ENCODE results near the gene FRMPD2.
A peak's percentile ranks its signal among the peaks of the same experiment; 100 is the strongest.
"Not testable (repeated sequence)": the region's sequence is repeated elsewhere in the genome, so short reads cannot be mapped to it uniquely, and the experiment has no call there.

Gene FRMPD2

DNA sequence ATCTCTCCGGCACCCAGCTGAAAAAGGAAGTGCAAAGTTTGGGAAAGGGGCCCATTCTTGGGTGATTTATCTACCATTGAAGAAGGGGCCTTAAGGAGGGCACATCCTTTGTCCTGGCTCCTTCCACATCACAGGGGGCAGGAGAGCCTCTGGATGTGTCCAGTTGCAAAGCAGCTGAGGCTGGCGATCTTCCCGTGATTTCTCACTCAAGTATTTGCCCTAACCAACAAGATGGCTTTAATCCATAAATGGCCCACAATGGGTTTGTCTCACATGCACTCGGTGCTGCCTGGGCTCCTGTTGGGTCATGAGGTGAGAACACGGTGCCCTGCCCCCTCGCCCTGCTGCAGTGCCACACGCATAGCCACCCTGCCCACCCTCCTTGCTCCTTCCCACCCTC is 14.2 kb upstream of the FRMPD2 start:
- H3K4me1 ChIP-seq (ENCODE audit: control insufficient read depth, insufficient read depth, low read length, poor library complexity, severe bottlenecking) = no peaks in the 10 kb centered on the region
- WGBS, 2 experiments (ENCODE audit: insufficient coverage in 2 of 2) = 92 to 100% methylated on average over 2 to 6 of the region's 7 CpGs
- H3K27ac ChIP-seq (ENCODE audit: low read depth, low read length, severe bottlenecking) = no peak overlapping the region
- H3K9me3 ChIP-seq (ENCODE audit: control insufficient read depth, low read length) = peaks cover 7% of the 10 kb centered on the region
- no peak overlapping the region for H3K4me3 ChIP-seq (ENCODE audit: extremely low read depth, insufficient read depth, low read length, poor library complexity, severe bottlenecking)
- H3K36me3 ChIP-seq (ENCODE audit: control insufficient read depth, insufficient read depth, low read length) = no peaks in the 10 kb centered on the region

DNA sequence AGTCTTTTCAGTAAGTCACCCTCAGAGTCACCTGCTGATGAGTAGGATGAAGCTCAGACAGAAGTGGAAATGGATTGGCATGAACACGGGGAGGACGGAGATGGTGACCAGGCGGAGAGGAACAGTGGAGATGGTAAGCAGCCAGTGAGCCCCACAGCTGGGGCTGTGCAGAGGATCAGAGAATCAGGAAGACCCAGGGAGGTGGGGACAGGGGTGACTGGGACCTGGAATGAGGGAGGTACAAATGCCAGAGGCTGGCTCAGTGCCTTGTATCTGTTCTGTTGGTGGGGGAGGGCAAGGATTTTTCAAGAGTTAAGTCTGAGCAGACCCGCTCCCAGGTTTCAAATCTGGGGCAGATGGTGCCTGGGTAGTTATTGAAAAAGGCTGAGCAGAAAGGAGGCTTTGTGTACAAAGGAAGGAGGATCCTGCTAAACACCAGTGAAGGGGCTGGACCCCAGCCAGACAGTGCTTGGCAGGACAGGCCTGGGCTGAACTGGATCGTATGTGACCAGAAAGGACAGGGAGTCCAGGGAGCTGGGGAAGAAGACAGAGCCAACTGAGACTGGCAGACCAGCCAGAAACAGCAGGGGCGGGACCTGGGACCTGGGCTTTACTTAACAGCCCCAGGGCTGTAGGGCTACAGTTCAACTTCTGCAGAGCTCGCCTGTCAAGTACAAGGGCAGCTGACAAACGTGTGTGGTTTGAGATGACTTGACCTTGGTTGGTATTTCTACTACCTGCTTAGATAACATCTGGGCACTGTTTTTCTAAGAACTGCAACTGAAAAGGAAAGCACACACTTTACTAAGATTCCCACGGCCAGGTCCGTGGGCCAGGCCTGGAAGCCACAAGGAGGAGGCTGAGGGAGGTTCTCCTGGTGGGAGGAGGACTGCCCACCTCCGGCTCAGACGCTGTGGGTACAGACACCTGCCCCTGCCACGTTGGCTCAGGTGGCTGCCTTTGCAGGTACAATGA is 13.2 kb upstream of the FRMPD2 start:
- WGBS, 2 experiments (ENCODE audit: insufficient coverage in 2 of 2) = 92 to 93% methylated on average over 11 of the region's 13 CpGs

DNA sequence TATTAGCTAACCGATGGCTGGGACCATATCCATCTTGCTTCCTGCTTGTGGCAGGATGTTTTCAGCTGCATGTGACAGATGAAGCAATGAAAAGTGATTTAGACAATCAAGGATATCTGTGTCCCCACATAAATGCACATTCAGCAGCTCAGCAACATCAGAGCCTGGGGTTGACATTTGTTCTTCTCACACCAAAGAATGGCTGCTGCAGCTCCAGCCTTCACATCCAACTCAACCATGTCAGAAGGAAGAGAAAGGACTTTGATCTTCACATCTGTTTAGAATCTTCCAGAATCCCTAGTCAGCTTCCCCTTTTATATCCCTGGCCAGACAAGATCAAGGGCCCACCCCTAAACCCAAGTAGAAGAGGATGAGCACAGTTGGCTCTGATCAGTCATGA is 11.9 kb upstream of the FRMPD2 start:
- Histone ChIP-seq H3K4me1 (ENCODE audit: control insufficient read depth, insufficient read depth, low read length, poor library complexity, severe bottlenecking) (no peaks in the 10 kb centered on the region), H3K27ac (ENCODE audit: low read depth, low read length, severe bottlenecking) (no peak overlapping the region), H3K4me3 (ENCODE audit: extremely low read depth, insufficient read depth, low read length, poor library complexity, severe bottlenecking) (no peak overlapping the region), H3K9me3 (ENCODE audit: control insufficient read depth, low read length) (peaks cover 7% of the 10 kb centered on the region), H3K36me3 (ENCODE audit: control insufficient read depth, insufficient read depth, low read length) (no peaks in the 10 kb centered on the region)
- WGBS, 2 experiments (ENCODE audit: insufficient coverage in 2 of 2) = no CpG with 5 or more reads among the region's 1 CpG

More for the DNA sequence above, 13.2 kb upstream of the FRMPD2 start:
- no peaks in the 10 kb centered on the region for H3K4me1 ChIP-seq (ENCODE audit: control insufficient read depth, insufficient read depth, low read length, poor library complexity, severe bottlenecking)
- H3K36me3 ChIP-seq (ENCODE audit: control insufficient read depth, insufficient read depth, low read length) = no peaks in the 10 kb centered on the region
- H3K9me3 ChIP-seq (ENCODE audit: control insufficient read depth, low read length) = peaks cover 7% of the 10 kb centered on the region
- no peak overlapping the region for H3K4me3 ChIP-seq (ENCODE audit: extremely low read depth, insufficient read depth, low read length, poor library complexity, severe bottlenecking)
- no peak overlapping the region for H3K27ac ChIP-seq (ENCODE audit: low read depth, low read length, severe bottlenecking)

DNA sequence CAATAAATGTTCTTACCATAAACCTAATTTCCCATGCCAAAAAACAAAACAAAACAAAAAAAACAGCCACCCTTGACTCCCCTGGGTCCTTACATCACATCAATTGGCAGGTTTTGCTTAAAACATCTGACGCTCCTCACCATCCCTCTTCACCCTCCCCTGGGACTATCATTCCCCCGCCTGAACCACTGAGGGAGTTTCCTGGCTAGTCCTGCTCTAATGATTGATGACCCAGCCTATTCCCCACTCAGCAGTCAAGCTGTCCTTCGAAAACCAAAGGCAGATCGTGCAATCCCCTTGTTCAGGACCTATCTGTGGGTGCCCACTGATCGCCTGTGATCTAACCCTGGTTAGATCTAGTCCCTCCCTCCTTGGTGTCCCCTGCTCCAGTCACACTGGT is 11.2 kb upstream of the FRMPD2 start:
- H3K4me3 ChIP-seq (ENCODE audit: extremely low read depth, insufficient read depth, low read length, poor library complexity, severe bottlenecking) = no peak overlapping the region
- no peaks in the 10 kb centered on the region for H3K4me1 ChIP-seq (ENCODE audit: control insufficient read depth, insufficient read depth, low read length, poor library complexity, severe bottlenecking)
- no peaks in the 10 kb centered on the region for H3K36me3 ChIP-seq (ENCODE audit: control insufficient read depth, insufficient read depth, low read length)
- no peak overlapping the region for H3K27ac ChIP-seq (ENCODE audit: low read depth, low read length, severe bottlenecking)
- 75 to 86% methylated on average over 4 to 5 of the region's 5 CpGs for WGBS, 2 experiments (ENCODE audit: insufficient coverage in 2 of 2)
- peaks cover 7% of the 10 kb centered on the region for H3K9me3 ChIP-seq (ENCODE audit: control insufficient read depth, low read length)

DNA sequence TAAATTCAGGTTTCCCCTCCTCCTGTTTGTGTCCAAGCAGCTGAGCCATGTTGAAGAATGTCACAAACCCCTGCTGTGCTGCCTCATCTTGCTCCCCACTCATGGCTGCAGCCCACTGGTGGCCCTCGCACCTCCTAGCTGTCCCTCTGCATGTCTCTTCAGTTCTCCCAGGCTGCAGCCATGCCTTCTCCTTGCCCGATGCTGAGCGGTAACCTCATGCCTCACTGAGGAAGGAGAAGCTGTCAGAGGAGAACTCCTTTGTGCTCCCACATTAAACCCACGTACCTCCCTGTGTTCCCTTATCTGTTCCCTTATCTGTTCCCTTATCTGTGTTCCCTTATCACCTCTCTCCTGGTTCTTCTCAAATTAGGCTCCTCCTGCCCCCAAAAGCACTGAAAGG is 10.3 kb upstream of the FRMPD2 start:
- Histone ChIP-seq H3K4me3 (ENCODE audit: extremely low read depth, insufficient read depth, low read length, poor library complexity, severe bottlenecking) (no peak overlapping the region), H3K9me3 (ENCODE audit: control insufficient read depth, low read length) (peaks cover 7% of the 10 kb centered on the region), H3K4me1 (ENCODE audit: control insufficient read depth, insufficient read depth, low read length, poor library complexity, severe bottlenecking) (no peaks in the 10 kb centered on the region), H3K36me3 (ENCODE audit: control insufficient read depth, insufficient read depth, low read length) (no peaks in the 10 kb centered on the region), H3K27ac (ENCODE audit: low read depth, low read length, severe bottlenecking) (no peak overlapping the region)
- 43 to 56% methylated on average over 4 of the region's 4 CpGs for WGBS, 2 experiments (ENCODE audit: insufficient coverage in 2 of 2)

DNA sequence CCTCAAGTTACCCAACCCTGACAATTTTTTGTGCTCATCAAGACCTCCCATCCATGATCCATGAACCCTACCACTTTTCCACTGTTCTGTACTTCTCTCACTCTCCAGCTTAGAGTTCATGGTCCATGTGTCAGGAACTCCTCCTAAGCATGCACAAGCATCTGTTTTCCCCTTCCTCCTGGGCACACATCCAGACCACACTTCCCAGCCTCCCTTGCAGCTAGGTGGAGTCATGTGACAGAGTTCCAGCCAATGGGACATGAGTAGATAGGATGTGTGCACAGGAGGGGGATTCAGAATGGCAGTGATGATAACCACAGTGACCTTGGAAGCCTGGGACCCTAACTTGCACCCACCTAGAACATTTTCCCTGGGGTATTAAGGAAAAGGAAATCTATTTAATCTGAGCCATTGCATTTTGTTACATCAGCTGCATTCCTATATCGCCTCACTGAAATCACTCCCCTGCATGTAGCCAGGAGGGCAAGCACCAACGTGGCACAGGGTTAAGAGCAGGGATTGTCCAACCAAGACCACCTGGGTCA is 9.6 kb upstream of the FRMPD2 start:
- H3K4me1 ChIP-seq (ENCODE audit: control insufficient read depth, insufficient read depth, low read length, poor library complexity, severe bottlenecking) = no peaks in the 10 kb centered on the region
- H3K27ac ChIP-seq (ENCODE audit: low read depth, low read length, severe bottlenecking) = no peak overlapping the region
- peaks cover 7% of the 10 kb centered on the region for H3K9me3 ChIP-seq (ENCODE audit: control insufficient read depth, low read length)
- no peaks in the 10 kb centered on the region for H3K36me3 ChIP-seq (ENCODE audit: control insufficient read depth, insufficient read depth, low read length)
- WGBS, 2 experiments (ENCODE audit: insufficient coverage in 2 of 2) = 88% methylated on average over 2 of the region's 2 CpGs
- H3K4me3 ChIP-seq (ENCODE audit: extremely low read depth, insufficient read depth, low read length, poor library complexity, severe bottlenecking) = no peak overlapping the region

DNA sequence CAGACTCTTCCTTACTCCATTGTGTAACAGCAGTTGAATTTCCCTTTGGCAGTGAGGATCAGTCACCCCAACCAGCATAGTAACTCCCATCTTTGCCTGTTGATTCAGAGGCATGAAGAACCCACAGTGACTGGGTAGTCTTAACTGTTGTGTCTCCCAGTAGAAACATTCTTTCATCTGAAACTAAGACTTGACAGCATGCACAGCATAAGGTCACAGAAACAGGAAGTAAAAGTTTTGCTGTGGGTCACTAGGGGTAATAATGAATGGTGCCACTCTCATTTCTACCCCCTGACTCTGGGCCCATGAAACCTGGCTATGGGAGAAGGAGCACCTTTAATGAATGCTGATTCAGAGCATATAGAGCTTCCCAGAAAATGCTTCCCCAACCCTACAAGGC is 8.3 kb upstream of the FRMPD2 start:
- H3K27ac ChIP-seq (ENCODE audit: low read depth, low read length, severe bottlenecking) = no peak overlapping the region
- H3K4me1 ChIP-seq (ENCODE audit: control insufficient read depth, insufficient read depth, low read length, poor library complexity, severe bottlenecking) = no peaks in the 10 kb centered on the region
- no peak overlapping the region for H3K4me3 ChIP-seq (ENCODE audit: extremely low read depth, insufficient read depth, low read length, poor library complexity, severe bottlenecking)
- H3K9me3 ChIP-seq (ENCODE audit: control insufficient read depth, low read length) = peaks cover 7% of the 10 kb centered on the region
- no peaks in the 10 kb centered on the region for H3K36me3 ChIP-seq (ENCODE audit: control insufficient read depth, insufficient read depth, low read length)

DNA sequence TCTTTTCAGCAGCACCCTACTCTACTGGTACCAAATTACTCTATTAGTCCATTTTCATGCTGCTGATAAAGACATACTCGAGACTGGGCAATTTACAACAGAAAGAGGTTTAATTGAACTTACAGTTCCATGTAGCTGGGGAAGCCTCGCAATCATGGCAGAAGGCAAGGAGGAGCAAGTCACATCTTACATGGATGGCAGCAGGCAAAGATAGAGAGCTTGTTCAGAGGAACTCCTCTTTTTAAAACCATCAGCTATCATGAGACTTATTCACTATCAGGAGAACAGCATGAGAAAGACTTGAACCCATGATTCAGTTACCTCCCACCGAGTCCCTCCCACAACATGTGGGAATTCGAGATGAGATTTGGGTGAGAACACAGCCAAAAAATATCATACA is 7.2 kb upstream of the FRMPD2 start:
- H3K4me1 ChIP-seq (ENCODE audit: control insufficient read depth, insufficient read depth, low read length, poor library complexity, severe bottlenecking); H3K36me3 ChIP-seq (ENCODE audit: control insufficient read depth, insufficient read depth, low read length); H3K4me3 ChIP-seq (ENCODE audit: extremely low read depth, insufficient read depth, low read length, poor library complexity, severe bottlenecking); H3K27ac ChIP-seq (ENCODE audit: low read depth, low read length, severe bottlenecking); H3K9me3 ChIP-seq (ENCODE audit: control insufficient read depth, low read length): not testable (repeated sequence)
- 57 to 92% methylated on average over 1 to 2 of the region's 4 CpGs for WGBS, 2 experiments (ENCODE audit: insufficient coverage in 2 of 2)

DNA sequence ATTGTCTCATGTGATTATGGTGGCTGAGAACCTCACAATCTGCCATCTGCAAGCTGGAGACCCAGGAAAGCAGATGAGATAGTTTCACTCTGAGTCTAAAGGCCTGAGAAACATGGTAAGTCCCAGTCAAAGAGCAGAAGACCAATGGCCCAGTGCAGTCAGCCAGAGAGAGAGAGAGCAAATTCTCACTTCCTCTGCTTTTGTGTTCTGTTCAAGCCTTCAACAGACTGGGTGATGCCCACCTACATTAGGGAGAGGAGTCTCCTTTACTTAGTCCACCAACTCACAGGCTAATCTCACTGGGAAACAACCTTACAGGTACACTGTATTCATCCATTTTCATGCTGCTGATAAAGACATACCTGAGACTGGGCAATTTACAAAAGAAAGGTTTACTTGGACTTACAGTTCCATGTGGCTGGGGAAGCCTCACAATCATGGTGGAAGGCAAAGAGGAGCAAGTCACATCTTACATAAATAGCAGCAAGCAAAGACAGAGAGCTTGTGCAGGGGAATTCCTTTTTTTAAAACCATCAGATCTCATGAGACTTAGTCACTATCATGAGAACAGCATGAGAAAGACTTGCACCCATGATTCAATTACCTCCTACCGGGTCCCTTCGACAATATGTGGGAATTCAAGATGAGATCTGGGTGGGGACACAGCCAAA is 4.7 kb upstream of the FRMPD2 start:
- peaks cover 5% of the 10 kb centered on the region for H3K9me3 ChIP-seq (ENCODE audit: control insufficient read depth, low read length)
- H3K36me3 ChIP-seq (ENCODE audit: control insufficient read depth, insufficient read depth, low read length) = no peaks in the 10 kb centered on the region
- no peak overlapping the region for H3K27ac ChIP-seq (ENCODE audit: low read depth, low read length, severe bottlenecking)
- H3K4me3 ChIP-seq (ENCODE audit: extremely low read depth, insufficient read depth, low read length, poor library complexity, severe bottlenecking) = no peak overlapping the region
- no CpG with 5 or more reads among the region's 2 CpGs for WGBS, 2 experiments (ENCODE audit: insufficient coverage in 2 of 2)
- H3K4me1 ChIP-seq (ENCODE audit: control insufficient read depth, insufficient read depth, low read length, poor library complexity, severe bottlenecking) = peaks cover 9% of the 10 kb centered on the region

DNA sequence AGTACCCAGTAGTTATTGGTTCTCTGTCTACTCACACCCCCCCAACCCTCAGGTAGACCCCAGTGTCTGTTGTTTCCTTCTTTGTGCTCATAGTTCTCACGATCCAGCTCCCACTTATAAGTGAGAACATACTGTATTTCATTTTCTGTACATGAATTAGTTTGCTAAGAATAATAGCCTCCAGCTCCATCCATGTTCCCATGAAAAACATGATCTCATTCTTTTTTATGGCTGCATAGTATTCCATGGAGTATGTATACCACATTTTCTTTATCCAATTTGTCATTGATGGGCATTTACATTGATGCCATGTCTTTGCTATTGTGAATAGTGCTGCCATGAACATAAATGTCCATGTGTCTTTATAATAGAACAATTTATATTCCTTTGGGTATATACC is 2.6 kb upstream of the FRMPD2 start:
- H3K27ac ChIP-seq (ENCODE audit: low read depth, low read length, severe bottlenecking) = no peak overlapping the region
- peaks cover 9% of the 10 kb centered on the region for H3K4me1 ChIP-seq (ENCODE audit: control insufficient read depth, insufficient read depth, low read length, poor library complexity, severe bottlenecking)
- H3K36me3 ChIP-seq (ENCODE audit: control insufficient read depth, insufficient read depth, low read length) = no peaks in the 10 kb centered on the region
- no peaks in the 10 kb centered on the region for H3K9me3 ChIP-seq (ENCODE audit: control insufficient read depth, low read length)
- WGBS, 2 experiments (ENCODE audit: insufficient coverage in 2 of 2) = no CpG with 5 or more reads among the region's 1 CpG
- H3K4me3 ChIP-seq (ENCODE audit: extremely low read depth, insufficient read depth, low read length, poor library complexity, severe bottlenecking) = no peak overlapping the region

DNA sequence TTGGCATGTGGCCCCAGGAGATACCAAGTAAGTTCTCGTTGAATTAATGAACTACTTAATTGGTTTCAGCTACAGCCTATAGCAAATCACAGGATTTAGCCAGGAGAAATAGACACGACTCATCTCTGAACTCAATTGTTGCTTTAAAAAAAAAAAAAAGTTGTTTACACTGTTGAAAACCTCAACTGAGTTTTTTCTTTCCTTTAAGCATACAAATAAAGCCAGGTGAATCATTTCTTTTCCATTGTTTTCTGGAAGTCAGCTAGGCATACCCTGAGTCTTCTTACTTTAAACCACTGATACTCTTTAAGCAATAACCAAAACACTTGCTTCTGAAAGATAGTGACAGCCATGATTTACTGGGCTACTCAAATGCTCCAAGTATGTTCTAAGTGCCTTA is 755 bp downstream of the FRMPD2 start:
- WGBS, 2 experiments (ENCODE audit: insufficient coverage in 2 of 2) = 91 to 100% methylated on average over 1 to 2 of the region's 2 CpGs
- Histone ChIP-seq H3K27ac (ENCODE audit: low read depth, low read length, severe bottlenecking) (peak overlapping the region; percentile 85), H3K4me3 (ENCODE audit: extremely low read depth, insufficient read depth, low read length, poor library complexity, severe bottlenecking) (no peak overlapping the region), H3K36me3 (ENCODE audit: control insufficient read depth, insufficient read depth, low read length) (no peaks in the 10 kb centered on the region), H3K9me3 (ENCODE audit: control insufficient read depth, low read length) (no peaks in the 10 kb centered on the region), H3K4me1 (ENCODE audit: control insufficient read depth, insufficient read depth, low read length, poor library complexity, severe bottlenecking) (peaks cover 9% of the 10 kb centered on the region)

All from mesodermal cell (in vitro differentiated cells).